MV-4-11 (cell line): Measurements from ENCODE around the gene RFX3.

Source experiments
- DNase-seq: peaks from one replicate; lab custom pipeline; 2025; lab: John Stamatoyannopoulos, UW

RFX3 gene

GRCh38 chr9:3477236-3477834, 48.5 kb downstream of the RFX3 start:
- DNase-seq = peak; percentile 5

- peak; percentile 86 for DNase-seq
These were observed 50.3 kb downstream of the RFX3 start for GRCh38 chr9:3475300-3476020.

- no peak for DNase-seq
These were observed 51.0 kb downstream of the RFX3 start for GRCh38 chr9:3474821-3475220.

GRCh38 chr9:3473405-3473804, 52.4 kb downstream of the RFX3 start:
- peak; percentile 62 for DNase-seq

GRCh38 chr9:3471883-3472282, 53.9 kb downstream of the RFX3 start:
- DNase-seq = no peak

- no peak for DNase-seq
These were observed 57.2 kb downstream of the RFX3 start for GRCh38 chr9:3468421-3469205.

- peak; percentile 55 for DNase-seq
These were observed 58.1 kb downstream of the RFX3 start for GRCh38 chr9:3467593-3468219.

- no peak for DNase-seq
These were observed 61.7 kb downstream of the RFX3 start for GRCh38 chr9:3464033-3464638.

- no peak for DNase-seq
These were observed 66.9 kb downstream of the RFX3 start for GRCh38 chr9:3458806-3459475.

GRCh38 chr9:3457175-3457574, 68.6 kb downstream of the RFX3 start:
- no peak for DNase-seq

- no peak for DNase-seq
These were observed 70.1 kb downstream of the RFX3 start for GRCh38 chr9:3455717-3456116.

- no peak for DNase-seq
These were observed 70.7 kb downstream of the RFX3 start for GRCh38 chr9:3455094-3455493.

- no peak for DNase-seq
These were observed 73.8 kb downstream of the RFX3 start for GRCh38 chr9:3451956-3452355.

GRCh38 chr9:3447788-3448187, 78.0 kb downstream of the RFX3 start:
- no peak for DNase-seq

- no peak for DNase-seq
These were observed 78.7 kb downstream of the RFX3 start for GRCh38 chr9:3447143-3447542.

- no peak for DNase-seq
These were observed 79.5 kb downstream of the RFX3 start for GRCh38 chr9:3446313-3446712.

GRCh38 chr9:3444016-3444415, 81.8 kb downstream of the RFX3 start:
- no peak for DNase-seq

GRCh38 chr9:3441197-3441816, 84.5 kb downstream of the RFX3 start:
- DNase-seq = peak; percentile 83

GRCh38 chr9:3436629-3437420, 89.0 kb downstream of the RFX3 start:
- DNase-seq = no peak

GRCh38 chr9:3435732-3436131, 90.1 kb downstream of the RFX3 start:
- DNase-seq = no peak
